SK-N-SH (cell line): Measurements from ENCODE around the gene PIP5K1B.

Experiments
- CHD2 ChIP-seq: fragments of 150-350 bp; IDR thresholded peaks from 2 replicates; pipeline ENCODE4 v1.6.1; 2018; ENCODE audit warnings: low read length; ENCODE audit not compliant: partially characterized antibody
- TF ChIP-seq, protein P1 (sequence below): fragments of 200-600 bp; sonication (generic); IDR thresholded peaks from 2 replicates; pipeline ENCODE4 v1.6.1; 2017; ENCODE audit warnings: antibody characterized with exemption, mild to moderate bottlenecking, moderate library complexity

DNA sequence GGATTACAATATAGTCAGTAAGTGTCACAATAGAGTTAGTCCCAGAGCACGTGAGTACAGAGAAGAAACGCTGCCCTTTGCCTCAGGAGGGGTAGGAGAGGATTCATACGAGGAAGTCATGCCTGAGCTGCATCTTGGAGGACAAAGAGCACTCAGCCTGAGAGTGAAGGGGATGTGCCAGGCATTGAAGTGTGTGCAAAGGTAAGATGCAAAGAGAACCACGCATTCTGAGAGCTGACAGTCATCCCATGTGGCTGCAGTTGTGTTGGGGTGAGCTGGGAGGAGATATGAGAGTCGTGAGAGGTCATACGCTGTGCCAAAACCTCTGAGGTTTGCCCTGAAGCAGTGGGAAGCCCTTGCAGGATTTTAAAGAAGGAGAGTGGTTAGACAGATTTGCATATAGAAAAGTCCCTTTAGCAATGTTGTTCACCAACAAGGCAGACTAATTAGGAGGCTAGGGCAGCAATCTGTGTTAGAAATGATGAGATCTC, 97.5 kb downstream of the PIP5K1B start:
- TF ChIP-seq, protein P1, sequence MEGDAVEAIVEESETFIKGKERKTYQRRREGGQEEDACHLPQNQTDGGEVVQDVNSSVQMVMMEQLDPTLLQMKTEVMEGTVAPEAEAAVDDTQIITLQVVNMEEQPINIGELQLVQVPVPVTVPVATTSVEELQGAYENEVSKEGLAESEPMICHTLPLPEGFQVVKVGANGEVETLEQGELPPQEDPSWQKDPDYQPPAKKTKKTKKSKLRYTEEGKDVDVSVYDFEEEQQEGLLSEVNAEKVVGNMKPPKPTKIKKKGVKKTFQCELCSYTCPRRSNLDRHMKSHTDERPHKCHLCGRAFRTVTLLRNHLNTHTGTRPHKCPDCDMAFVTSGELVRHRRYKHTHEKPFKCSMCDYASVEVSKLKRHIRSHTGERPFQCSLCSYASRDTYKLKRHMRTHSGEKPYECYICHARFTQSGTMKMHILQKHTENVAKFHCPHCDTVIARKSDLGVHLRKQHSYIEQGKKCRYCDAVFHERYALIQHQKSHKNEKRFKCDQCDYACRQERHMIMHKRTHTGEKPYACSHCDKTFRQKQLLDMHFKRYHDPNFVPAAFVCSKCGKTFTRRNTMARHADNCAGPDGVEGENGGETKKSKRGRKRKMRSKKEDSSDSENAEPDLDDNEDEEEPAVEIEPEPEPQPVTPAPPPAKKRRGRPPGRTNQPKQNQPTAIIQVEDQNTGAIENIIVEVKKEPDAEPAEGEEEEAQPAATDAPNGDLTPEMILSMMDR: no peak
- no peak for TF ChIP-seq CHD2
